Central memory CD8-positive, alpha-beta T cell (primary cell): Measurements from ENCODE around the gene LMF1.

Experiments used
- ATAC-seq: fragments of 150-1000 bp; cut with Tn5 transposase; replicated peaks from 2 replicates; pipeline ENCODE4 v1.10.0; 2022; ENCODE audit warnings: mild to moderate bottlenecking, moderate FRiP score, moderate number of reproducible peaks; ENCODE audit not compliant: poor library complexity, severe bottlenecking; ENCODE audit errors: extremely low read depth
- DNase-seq, 2 donors: peaks; one replicate each; pipeline ENCODE4 v3.0.0; 2021; ENCODE audit warnings: low spot score in 2 of 2
- H3K27ac Mint-ChIP-seq: one replicate; pipeline ENCODE4 v1.8.0; 2022; ENCODE audit warnings: low read depth, mild to moderate bottlenecking, moderate library complexity, mixed read lengths
- H3K27me3 Mint-ChIP-seq: one replicate; pipeline ENCODE4 v1.8.0; 2022; ENCODE audit warnings: mixed read lengths
- H3K36me3 Mint-ChIP-seq: one replicate; pipeline ENCODE4 v1.8.0; 2022; ENCODE audit warnings: mild to moderate bottlenecking, moderate library complexity, mixed read lengths; ENCODE audit not compliant: insufficient read depth
- H3K4me1 Mint-ChIP-seq: one replicate; pipeline ENCODE4 v1.8.0; 2022; ENCODE audit warnings: mixed read lengths
- H3K4me3 Mint-ChIP-seq: one replicate; pipeline ENCODE4 v1.8.0; 2022; ENCODE audit warnings: mild to moderate bottlenecking, moderate library complexity, mixed read lengths
- H3K9me3 Mint-ChIP-seq: one replicate; pipeline ENCODE4 v1.8.0; 2022; ENCODE audit warnings: mixed read lengths

Gene LMF1

GRCh38 chr16:819336-820043 is 151.3 kb downstream of the LMF1 start:
- no peak overlapping the region for H3K27ac Mint-ChIP-seq
- no peaks in the 10 kb centered on the region for H3K4me1 Mint-ChIP-seq
- H3K4me3 Mint-ChIP-seq, result no peak overlapping the region
- no peaks in the 10 kb centered on the region for H3K27me3 Mint-ChIP-seq
- DNase-seq (no peak), ATAC-seq (peak; percentile 88)
- H3K36me3 Mint-ChIP-seq, result peaks cover 1% of the 10 kb centered on the region
- no peaks in the 10 kb centered on the region for H3K9me3 Mint-ChIP-seq

- Mint-ChIP-seq H3K27me3 (peaks cover under 1% of the 10 kb centered on the region), H3K27ac (no peak overlapping the region), H3K36me3 (peaks cover 1% of the 10 kb centered on the region), H3K9me3 (no peaks in the 10 kb centered on the region), H3K4me1 (no peaks in the 10 kb centered on the region), H3K4me3 (no peak overlapping the region)
- DNase-seq, result no peak
- no peak for ATAC-seq
Observed at GRCh38 chr16:818592-818991, 152.2 kb downstream of the LMF1 start.

DNA sequence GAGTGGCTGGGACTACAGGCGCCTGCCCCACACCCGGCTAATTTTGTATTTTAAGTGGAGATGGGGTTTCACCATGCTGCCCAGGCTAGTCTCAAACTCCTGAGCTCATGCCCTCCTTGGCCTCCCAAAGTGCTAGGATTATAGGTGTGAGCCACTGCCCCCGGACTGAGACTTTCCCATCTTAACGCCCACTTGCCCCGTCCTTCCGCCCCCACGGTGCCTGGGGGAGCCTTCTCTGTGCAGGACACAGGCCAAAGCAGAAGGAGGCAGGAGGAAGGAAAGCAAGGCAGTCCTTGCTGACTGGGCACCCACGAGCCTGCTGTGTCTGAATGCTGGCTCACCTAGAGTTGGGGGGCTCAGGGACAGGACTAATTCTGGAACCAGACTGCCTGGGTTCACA is 152.7 kb downstream of the LMF1 start:
- H3K27me3 Mint-ChIP-seq, result peaks cover 5% of the 10 kb centered on the region
- H3K4me3 Mint-ChIP-seq, result no peak overlapping the region
- H3K4me1 Mint-ChIP-seq, result peaks cover under 1% of the 10 kb centered on the region
- H3K36me3 Mint-ChIP-seq, result peaks cover 1% of the 10 kb centered on the region
- no peak overlapping the region for H3K27ac Mint-ChIP-seq
- ATAC-seq (no peak), DNase-seq (no peak)
- no peaks in the 10 kb centered on the region for H3K9me3 Mint-ChIP-seq

DNA sequence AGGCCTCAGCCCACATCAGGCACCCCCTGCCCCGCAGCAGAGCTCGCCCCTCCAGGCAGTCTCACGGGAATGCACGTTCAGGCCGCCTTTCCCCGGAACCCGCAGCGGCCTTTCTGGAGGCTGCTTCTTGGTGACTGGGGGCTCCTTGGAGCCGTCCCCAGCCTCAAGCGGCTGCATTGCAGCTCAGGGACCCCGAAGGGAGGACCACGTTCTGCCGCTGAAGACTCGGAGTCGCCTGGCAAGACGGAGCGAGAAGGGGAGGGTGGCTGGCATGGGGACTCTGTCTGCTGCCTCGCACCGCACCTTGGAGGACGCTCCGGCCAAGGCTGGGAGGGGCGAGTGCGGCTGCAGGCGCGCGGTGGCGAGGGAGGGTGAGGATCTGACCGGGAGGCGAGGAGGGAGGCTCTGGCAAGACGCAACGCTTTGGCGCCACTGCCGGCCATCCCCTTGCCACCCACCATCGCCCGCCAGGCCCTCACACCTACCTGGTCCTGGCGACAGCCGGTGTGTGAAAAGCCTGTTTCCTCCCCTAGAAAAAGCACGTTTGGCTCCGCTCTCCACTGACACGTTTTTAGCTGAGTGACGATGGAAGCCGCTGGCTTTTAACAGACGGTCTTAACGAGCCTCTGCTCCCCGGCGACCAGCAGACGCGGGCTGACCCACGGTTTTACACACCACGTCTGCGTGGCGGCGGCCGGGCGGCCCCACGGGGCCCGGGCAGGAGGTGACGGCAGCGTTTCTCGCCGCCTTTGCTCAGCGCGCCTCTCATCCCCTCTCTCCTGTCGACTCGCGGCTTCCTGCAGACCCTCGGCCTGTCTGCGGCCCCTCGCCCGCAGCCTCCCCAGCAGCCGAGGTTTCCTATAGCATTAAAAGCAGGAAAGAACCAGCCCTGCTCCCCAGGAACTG is 153.5 kb downstream of the LMF1 start:
- DNase-seq, result no peak
- no peaks in the 10 kb centered on the region for H3K9me3 Mint-ChIP-seq
- peaks cover 14% of the 10 kb centered on the region for H3K27me3 Mint-ChIP-seq
- H3K4me1 Mint-ChIP-seq, result peaks cover 5% of the 10 kb centered on the region
- peaks cover 1% of the 10 kb centered on the region for H3K36me3 Mint-ChIP-seq
- no peak overlapping the region for H3K4me3 Mint-ChIP-seq
- no peak for ATAC-seq
- no peak overlapping the region for H3K27ac Mint-ChIP-seq

- H3K36me3 Mint-ChIP-seq, result peaks cover 4% of the 10 kb centered on the region
- peaks cover 21% of the 10 kb centered on the region for H3K27me3 Mint-ChIP-seq
- no peaks in the 10 kb centered on the region for H3K9me3 Mint-ChIP-seq
- DNase-seq, result no peak
- no peak overlapping the region for H3K27ac Mint-ChIP-seq
- H3K4me3 Mint-ChIP-seq, result no peak overlapping the region
- H3K4me1 Mint-ChIP-seq, result peaks cover 5% of the 10 kb centered on the region
- ATAC-seq, result no peak
Observed at GRCh38 chr16:815861-816260, 154.9 kb downstream of the LMF1 start.

DNA sequence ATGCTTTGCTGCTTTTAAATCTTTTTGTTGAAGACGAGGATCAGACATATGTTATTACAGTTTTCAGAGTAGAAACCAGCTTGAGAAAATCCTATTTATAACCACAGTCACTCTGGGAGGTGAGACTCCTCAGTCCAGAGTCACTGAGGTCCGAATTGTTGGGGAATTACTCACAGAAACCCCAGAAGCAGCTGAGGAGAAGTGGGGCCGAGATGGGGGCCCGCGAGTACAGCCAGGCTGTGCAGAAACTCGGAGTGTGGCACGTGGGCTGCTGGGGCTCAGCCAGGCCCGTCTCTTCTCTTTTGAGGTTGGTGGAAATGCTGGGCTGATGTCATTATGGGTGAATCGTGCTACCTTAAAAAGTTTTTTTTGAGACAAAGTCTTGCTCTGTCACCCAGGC is 155.8 kb downstream of the LMF1 start:
- H3K27ac Mint-ChIP-seq, result no peak overlapping the region
- H3K36me3 Mint-ChIP-seq, result peaks cover 3% of the 10 kb centered on the region
- H3K9me3 Mint-ChIP-seq, result no peaks in the 10 kb centered on the region
- ATAC-seq (no peak), DNase-seq (no peak)
- H3K4me1 Mint-ChIP-seq, result peaks cover 5% of the 10 kb centered on the region
- peaks cover 30% of the 10 kb centered on the region for H3K27me3 Mint-ChIP-seq
- no peak overlapping the region for H3K4me3 Mint-ChIP-seq

DNA sequence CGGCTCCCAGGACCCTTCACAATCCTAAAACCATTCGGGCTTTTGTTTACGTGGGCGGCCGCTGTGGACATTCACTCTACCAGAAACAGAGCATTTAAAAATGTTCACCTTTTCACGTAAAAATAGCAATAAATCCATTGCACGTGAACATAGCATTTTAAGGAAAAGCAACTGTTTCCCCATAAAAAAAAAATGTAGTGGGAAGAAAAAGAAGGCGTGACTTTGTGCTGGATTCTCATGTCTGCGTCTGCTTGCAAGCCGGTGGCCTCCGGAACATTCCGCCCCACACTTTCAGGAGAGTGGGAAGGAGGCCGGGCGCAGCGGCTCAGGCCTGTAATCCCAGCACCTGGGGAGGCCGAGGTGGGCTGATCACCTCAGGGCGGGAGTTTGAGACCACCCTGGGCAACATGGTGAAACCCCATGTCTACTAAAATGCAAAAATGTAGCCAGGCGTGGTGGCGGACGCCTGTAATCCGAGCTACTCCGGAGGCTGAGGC is 156.8 kb downstream of the LMF1 start:
- H3K36me3 Mint-ChIP-seq, result peaks cover 3% of the 10 kb centered on the region
- peaks cover 38% of the 10 kb centered on the region for H3K27me3 Mint-ChIP-seq
- no peaks in the 10 kb centered on the region for H3K9me3 Mint-ChIP-seq
- H3K27ac Mint-ChIP-seq, result no peak overlapping the region
- H3K4me3 Mint-ChIP-seq, result no peak overlapping the region
- peaks cover 5% of the 10 kb centered on the region for H3K4me1 Mint-ChIP-seq
- no peak for DNase-seq
- no peak for ATAC-seq

DNA sequence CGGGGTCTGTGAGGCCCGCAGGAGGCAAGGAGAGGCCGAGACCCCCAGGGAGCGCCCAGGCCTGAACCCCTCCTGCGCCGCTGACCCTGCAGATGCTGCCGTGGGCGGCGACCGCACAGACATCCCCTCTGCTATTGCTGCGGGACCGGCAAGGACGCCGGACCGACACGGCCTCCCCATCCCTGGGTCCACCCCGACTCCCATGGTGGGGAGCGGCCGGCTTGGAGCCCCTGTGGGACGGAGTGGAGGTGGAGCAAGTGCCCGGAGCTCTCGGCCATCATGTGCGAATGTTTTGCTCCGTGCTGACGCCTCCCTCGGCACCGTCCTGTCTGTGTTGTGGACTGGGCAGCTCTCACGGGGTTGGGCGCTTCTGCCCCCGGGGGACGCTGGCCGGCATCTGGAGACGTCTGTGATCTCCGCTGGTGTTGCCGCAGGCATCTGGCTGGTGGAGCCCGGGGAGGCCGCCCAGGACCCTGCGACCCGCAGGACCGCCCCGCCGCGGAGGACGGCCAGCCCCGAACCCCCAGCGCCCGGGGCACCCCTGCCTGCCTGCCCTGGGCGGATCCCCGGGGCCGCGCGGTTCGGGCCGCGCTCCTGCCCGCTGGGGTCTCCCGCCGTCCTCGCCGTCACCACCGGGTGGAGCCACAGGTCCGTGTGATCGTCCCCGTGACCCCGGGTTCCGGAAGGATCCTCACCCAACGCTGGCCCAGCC is 157.4 kb downstream of the LMF1 start:
- Mint-ChIP-seq H3K36me3 (peaks cover 3% of the 10 kb centered on the region), H3K9me3 (no peaks in the 10 kb centered on the region), H3K27me3 (peaks cover 38% of the 10 kb centered on the region), H3K27ac (no peak overlapping the region), H3K4me3 (no peak overlapping the region), H3K4me1 (peaks cover 9% of the 10 kb centered on the region)
- ATAC-seq, result no peak
- no peak for DNase-seq

- Mint-ChIP-seq H3K9me3 (no peaks in the 10 kb centered on the region), H3K4me3 (peak overlapping the region; percentile 91), H3K27ac (peak overlapping the region; percentile 88), H3K36me3 (peaks cover 13% of the 10 kb centered on the region), H3K27me3 (peaks cover 32% of the 10 kb centered on the region), H3K4me1 (peaks cover 16% of the 10 kb centered on the region)
- DNase-seq (no peak), ATAC-seq (no peak)
Observed at GRCh38 chr16:808085-808386, 162.7 kb downstream of the LMF1 start.

GRCh38 chr16:807347-808084 is 163.3 kb downstream of the LMF1 start:
- no peaks in the 10 kb centered on the region for H3K9me3 Mint-ChIP-seq
- H3K27me3 Mint-ChIP-seq, result peaks cover 30% of the 10 kb centered on the region
- ATAC-seq, result peak; percentile 92
- peaks cover 12% of the 10 kb centered on the region for H3K4me1 Mint-ChIP-seq
- peak overlapping the region; percentile 91 for H3K4me3 Mint-ChIP-seq
- peaks cover 13% of the 10 kb centered on the region for H3K36me3 Mint-ChIP-seq
- peak; percentile 67 to 69 for DNase-seq
- peak overlapping the region; percentile 88 for H3K27ac Mint-ChIP-seq

- no peaks in the 10 kb centered on the region for H3K9me3 Mint-ChIP-seq
- ATAC-seq (no peak), DNase-seq (no peak)
- H3K4me1 Mint-ChIP-seq, result peaks cover 12% of the 10 kb centered on the region
- peaks cover 10% of the 10 kb centered on the region for H3K36me3 Mint-ChIP-seq
- peaks cover 22% of the 10 kb centered on the region for H3K27me3 Mint-ChIP-seq
- H3K4me3 Mint-ChIP-seq, result peak overlapping the region; percentile 91
- H3K27ac Mint-ChIP-seq, result no peak overlapping the region
Observed at GRCh38 chr16:805474-805873, 165.3 kb downstream of the LMF1 start.
